ENCODE data around the gene INO80E.
A peak's percentile ranks its signal among the peaks of the same experiment; 100 is the strongest.

INO80E gene

GRCh38 chr16:29974291-29975133 lies 21.5 kb upstream of the INO80E start:
- ATAC-seq, result peak; percentile 11
- TF ChIP-seq ZNF8 (CRISPR knock-in tag; IDR thresholded peaks at IDR 0.05) (no peak), ZC3H10 (CRISPR knock-in tag; IDR thresholded peaks at IDR 0.05) (no peak), RARB (CRISPR knock-in tag; IDR thresholded peaks at IDR 0.05) (no peak), TOX (CRISPR knock-in tag; IDR thresholded peaks at IDR 0.05; ENCODE audit: borderline replicate concordance) (no peak), ARNTL (CRISPR knock-in tag; IDR thresholded peaks at IDR 0.05; ENCODE audit: borderline replicate concordance, low read depth) (no peak), ZFP30 (CRISPR knock-in tag; IDR thresholded peaks at IDR 0.05) (no peak), ZNF70 (CRISPR knock-in tag; IDR thresholded peaks at IDR 0.05) (no peak), BACH2 (CRISPR knock-in tag; IDR thresholded peaks at IDR 0.05; ENCODE audit: borderline replicate concordance) (no peak), PPARA (CRISPR knock-in tag; IDR thresholded peaks at IDR 0.05; ENCODE audit: borderline replicate concordance) (no peak), CSDC2 (CRISPR knock-in tag; IDR thresholded peaks at IDR 0.05) (no peak)

DNA sequence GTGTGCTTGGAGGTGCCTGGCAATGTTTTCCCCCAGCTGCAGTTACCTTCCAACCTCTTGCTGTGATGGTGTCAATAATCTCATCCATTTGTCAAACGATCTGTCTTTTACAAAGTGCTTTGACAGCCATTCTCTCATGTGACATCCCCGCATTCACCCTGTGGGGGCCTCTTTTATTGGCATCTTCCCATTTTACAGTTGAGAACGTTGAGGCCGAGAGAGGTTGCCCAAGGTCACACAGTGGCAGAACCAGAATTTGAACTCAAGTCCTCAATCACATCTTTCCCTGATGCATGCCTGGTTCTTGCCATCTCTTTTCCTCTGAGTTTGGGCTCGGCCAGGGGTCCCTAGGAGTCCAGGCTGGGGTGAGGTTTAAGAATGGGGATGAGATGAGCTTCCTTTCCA lies 20.9 kb upstream of the INO80E start:
- no peak for ATAC-seq
- 0 out of 2 replicates have a peak, but pooled peaks have one; percentile 9 for TF ChIP-seq ISL1 (CRISPR knock-in tag; IDR thresholded peaks at IDR 0.05)
- TF ChIP-seq TSHZ2 (CRISPR knock-in tag; IDR thresholded peaks at IDR 0.05), result no peak
- TF ChIP-seq CSRNP3 (CRISPR knock-in tag; IDR thresholded peaks at IDR 0.05), result no peak
- TF ChIP-seq CSDC2 (CRISPR knock-in tag; IDR thresholded peaks at IDR 0.05), result no peak

DNA sequence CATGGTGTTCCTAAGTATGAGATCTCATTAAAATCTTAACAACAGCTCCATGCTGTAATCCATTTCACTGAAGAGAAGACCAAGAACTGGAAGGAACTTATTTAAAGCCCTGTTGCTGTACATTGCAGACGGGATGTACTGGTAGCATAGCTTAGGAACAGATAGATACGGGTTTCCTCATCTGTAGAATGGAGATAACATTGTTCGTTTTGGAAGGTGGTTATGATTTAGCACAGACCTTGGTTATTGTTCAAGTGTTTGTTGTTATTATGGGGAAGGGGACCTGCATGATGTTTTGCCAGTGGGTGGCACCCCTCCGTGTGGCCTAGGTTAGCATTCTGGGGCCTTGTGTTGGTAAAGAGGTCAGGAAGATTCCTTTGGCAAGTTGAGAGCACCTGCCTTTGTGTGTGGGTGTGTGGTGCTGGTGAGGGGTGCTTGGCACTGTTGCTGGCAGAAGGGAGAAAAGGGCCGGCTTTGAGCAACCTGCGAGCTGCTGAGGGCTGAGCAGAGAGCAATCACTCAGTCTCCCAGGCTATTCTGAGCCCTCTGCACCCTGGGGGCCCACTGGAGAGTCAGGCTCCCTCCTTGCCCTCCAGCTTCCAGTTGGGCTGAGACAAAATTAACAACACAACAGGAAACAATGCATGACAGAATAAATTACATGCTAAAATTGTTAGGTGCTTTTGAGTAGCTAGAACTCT lies 20.1 kb upstream of the INO80E start:
- no peak for ATAC-seq
- TF ChIP-seq, protein P1, sequence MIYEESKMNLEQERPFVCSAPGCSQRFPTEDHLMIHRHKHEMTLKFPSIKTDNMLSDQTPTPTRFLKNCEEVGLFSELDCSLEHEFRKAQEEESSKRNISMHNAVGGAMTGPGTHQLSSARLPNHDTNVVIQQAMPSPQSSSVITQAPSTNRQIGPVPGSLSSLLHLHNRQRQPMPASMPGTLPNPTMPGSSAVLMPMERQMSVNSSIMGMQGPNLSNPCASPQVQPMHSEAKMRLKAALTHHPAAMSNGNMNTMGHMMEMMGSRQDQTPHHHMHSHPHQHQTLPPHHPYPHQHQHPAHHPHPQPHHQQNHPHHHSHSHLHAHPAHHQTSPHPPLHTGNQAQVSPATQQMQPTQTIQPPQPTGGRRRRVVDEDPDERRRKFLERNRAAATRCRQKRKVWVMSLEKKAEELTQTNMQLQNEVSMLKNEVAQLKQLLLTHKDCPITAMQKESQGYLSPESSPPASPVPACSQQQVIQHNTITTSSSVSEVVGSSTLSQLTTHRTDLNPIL (CRISPR knock-in tag; IDR thresholded peaks at IDR 0.05; ENCODE audit: low read depth), result no peak
- no peak for TF ChIP-seq GLIS3 (CRISPR knock-in tag; IDR thresholded peaks at IDR 0.05)
- TF ChIP-seq POU6F1 (CRISPR knock-in tag; IDR thresholded peaks at IDR 0.05; ENCODE audit: borderline replicate concordance, low read depth), result no peak

- TF ChIP-seq PATZ1 (CRISPR knock-in tag; IDR thresholded peaks at IDR 0.05; ENCODE audit: borderline replicate concordance) (no peak), TSHZ2 (CRISPR knock-in tag; IDR thresholded peaks at IDR 0.05) (no peak), POU6F1 (CRISPR knock-in tag; IDR thresholded peaks at IDR 0.05; ENCODE audit: borderline replicate concordance, low read depth) (no peak)
- TF ChIP-seq, protein P1 (CRISPR knock-in tag; IDR thresholded peaks at IDR 0.05; ENCODE audit: low read depth), result no peak
Observed at GRCh38 chr16:29977063-29977825, 18.8 kb upstream of the INO80E start.

More at GRCh38 chr16:29977063-29977825, 18.8 kb upstream of the INO80E start:
- ATAC-seq, result no peak
